ENCODE measurements around the gene LSP1.

Gene LSP1

DNA sequence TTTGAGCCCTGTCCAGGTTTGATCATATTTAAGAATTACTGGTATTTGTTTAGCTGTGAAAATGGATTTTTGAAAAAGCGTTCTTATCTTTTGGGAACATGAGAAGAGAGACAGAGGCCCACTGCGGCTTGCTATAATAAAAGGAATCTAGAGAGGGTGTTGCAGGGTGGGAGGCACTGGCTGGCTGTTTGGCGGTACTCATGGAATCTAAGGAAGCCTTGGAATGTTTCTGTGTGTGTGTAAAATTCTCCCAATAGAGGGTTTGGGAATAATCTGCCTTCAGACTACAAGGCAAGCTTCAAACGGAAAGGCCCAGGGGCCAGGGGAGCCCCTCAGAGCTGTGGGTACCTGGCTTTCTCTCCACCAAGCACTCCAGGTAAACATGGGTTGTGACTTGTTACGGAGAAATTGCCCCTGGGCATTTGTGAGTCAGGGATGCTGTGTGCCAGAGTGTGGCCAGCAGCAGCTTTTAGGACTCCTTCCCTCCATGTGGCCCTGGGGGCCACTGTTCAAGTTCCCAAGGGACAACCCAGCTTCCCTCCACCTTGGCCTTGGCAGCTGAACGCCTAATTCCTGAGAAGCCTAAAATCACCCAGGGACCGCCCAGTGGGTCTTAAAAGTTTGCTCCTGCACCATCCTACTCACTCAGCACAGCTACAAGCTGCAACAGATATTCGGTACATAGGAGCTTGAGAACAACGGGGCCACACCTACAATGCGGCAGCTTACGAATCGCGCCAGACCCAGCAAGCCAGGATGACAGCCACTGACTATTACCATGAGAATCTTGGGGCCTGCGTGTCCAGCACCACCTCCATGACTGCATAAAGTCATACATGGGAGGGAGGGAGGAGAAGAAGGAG lies 32.2 kb upstream of the LSP1 start:
- TF ChIP-seq, protein P1, sequence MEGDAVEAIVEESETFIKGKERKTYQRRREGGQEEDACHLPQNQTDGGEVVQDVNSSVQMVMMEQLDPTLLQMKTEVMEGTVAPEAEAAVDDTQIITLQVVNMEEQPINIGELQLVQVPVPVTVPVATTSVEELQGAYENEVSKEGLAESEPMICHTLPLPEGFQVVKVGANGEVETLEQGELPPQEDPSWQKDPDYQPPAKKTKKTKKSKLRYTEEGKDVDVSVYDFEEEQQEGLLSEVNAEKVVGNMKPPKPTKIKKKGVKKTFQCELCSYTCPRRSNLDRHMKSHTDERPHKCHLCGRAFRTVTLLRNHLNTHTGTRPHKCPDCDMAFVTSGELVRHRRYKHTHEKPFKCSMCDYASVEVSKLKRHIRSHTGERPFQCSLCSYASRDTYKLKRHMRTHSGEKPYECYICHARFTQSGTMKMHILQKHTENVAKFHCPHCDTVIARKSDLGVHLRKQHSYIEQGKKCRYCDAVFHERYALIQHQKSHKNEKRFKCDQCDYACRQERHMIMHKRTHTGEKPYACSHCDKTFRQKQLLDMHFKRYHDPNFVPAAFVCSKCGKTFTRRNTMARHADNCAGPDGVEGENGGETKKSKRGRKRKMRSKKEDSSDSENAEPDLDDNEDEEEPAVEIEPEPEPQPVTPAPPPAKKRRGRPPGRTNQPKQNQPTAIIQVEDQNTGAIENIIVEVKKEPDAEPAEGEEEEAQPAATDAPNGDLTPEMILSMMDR (IDR thresholded peaks at IDR 0.05; ENCODE audit: extremely low read depth, missing control alignments) = no peak
- DNase-seq (ENCODE audit: low spot score) = no peak

GRCh38 chr11:1821562-1821961 lies 31.3 kb upstream of the LSP1 start:
- TF ChIP-seq, protein P1 (IDR thresholded peaks at IDR 0.05; ENCODE audit: extremely low read depth, missing control alignments) = no peak
- no peak for DNase-seq (ENCODE audit: low spot score)

GRCh38 chr11:1822648-1823375 lies 30.1 kb upstream of the LSP1 start:
- TF ChIP-seq, protein P1 (IDR thresholded peaks at IDR 0.05; ENCODE audit: extremely low read depth, missing control alignments) = no peak
- no peak for DNase-seq (ENCODE audit: low spot score)

- TF ChIP-seq, protein P1 (IDR thresholded peaks at IDR 0.05; ENCODE audit: extremely low read depth, missing control alignments) = no peak
- no peak for DNase-seq (ENCODE audit: low spot score)
Observed at GRCh38 chr11:1823376-1824220, 29.3 kb upstream of the LSP1 start.

GRCh38 chr11:1824221-1825038 lies 28.5 kb upstream of the LSP1 start:
- TF ChIP-seq, protein P1 (IDR thresholded peaks at IDR 0.05; ENCODE audit: extremely low read depth, missing control alignments) = no peak
- no peak for DNase-seq (ENCODE audit: low spot score)

GRCh38 chr11:1825039-1825740 lies 27.7 kb upstream of the LSP1 start:
- peak; percentile 77 for DNase-seq (ENCODE audit: low spot score)
- TF ChIP-seq, protein P1 (IDR thresholded peaks at IDR 0.05; ENCODE audit: extremely low read depth, missing control alignments) = peak; percentile 49
